ENCODE results near the gene RAB24.

DNA sequence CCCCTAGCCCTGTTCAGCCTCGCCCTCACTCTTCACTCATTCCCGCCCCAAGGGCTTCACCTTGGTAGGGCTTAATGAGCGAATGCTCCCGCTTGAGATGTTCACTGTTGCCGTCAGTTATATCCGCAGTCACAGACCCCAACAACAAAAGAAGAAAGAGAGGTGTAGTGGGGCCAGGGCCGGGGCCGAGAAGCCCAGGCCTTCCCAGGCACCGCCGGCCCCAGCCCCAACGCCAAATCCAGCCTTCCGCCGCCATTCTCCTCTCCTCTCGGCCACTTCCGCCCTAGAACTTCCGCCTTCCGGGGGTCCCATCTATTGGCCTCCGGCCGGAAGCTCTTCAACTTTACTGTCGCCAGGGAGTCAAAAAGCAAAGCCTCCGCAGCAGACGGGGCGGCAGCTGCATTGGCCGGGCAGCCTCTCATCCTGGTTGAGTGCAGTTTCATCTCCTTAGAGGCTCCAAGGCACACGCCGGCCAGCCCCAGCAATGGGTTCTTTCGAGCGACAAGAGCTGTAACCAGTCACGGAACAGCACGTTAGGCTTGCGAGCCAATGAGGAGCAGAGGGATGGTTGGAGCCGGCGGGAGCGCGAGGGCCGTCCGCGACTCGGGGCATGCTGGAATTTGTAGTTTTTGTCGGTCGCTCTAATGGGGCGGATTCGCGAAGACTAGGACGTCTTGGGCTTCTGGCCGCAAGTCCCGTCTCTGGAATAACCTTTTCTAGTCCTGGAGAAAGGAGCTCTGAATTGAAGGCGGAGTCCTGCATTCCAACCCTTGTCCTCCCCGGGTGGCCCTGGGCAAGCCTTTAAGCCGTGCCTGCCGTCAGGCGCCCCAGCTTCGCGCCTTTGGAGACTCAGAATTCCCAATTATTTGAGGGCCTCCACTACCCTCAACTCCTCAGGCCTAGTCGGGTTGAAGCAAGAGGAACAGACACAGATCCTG lies 48.1 kb upstream of the RAB24 start, which contains the start of gene LMAN2:
- TF ChIP-seq, protein P1, sequence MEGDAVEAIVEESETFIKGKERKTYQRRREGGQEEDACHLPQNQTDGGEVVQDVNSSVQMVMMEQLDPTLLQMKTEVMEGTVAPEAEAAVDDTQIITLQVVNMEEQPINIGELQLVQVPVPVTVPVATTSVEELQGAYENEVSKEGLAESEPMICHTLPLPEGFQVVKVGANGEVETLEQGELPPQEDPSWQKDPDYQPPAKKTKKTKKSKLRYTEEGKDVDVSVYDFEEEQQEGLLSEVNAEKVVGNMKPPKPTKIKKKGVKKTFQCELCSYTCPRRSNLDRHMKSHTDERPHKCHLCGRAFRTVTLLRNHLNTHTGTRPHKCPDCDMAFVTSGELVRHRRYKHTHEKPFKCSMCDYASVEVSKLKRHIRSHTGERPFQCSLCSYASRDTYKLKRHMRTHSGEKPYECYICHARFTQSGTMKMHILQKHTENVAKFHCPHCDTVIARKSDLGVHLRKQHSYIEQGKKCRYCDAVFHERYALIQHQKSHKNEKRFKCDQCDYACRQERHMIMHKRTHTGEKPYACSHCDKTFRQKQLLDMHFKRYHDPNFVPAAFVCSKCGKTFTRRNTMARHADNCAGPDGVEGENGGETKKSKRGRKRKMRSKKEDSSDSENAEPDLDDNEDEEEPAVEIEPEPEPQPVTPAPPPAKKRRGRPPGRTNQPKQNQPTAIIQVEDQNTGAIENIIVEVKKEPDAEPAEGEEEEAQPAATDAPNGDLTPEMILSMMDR (IDR thresholded peaks at IDR 0.05): no peak
- no peak for TF ChIP-seq EP300 (IDR thresholded peaks at IDR 0.05)
